ENCODE results near the gene RFTN1.

- TF ChIP-seq POLR2AphosphoS5 (IDR thresholded peaks at IDR 0.05; ENCODE audit: borderline replicate concordance, low read depth, low read length) (no peak), EZH2 (IDR thresholded peaks at IDR 0.05) (no peak), FOXP2 (optimal IDR thresholded peaks at IDR 0.05; ENCODE audit: control extremely low read depth, extremely low read length, insufficient read depth) (no peak)
Measured at GRCh38 chr3:16496008-16496407, 17.5 kb downstream of the RFTN1 start.
